Right lobe of liver (tissue), 6 donors: ENCODE data around the gene TUBB8. TPM values are rescaled to one million over a fixed set of nuclear protein-coding genes. Genes with fewer than 3 reads are reported as not detected.
"Not testable (repeated sequence)": the region's sequence is repeated elsewhere in the genome, so short reads cannot be mapped to it uniquely, and the experiment has no call there.

Experiments used
- ATAC-seq, 4 donors: fragments of 200-7000 bp; cut with Tn5 transposase; one replicate each; pipeline ENCODE4 v1.9.1; 2020; ENCODE audit warnings: mild to moderate bottlenecking in 4 of 4, moderate library complexity in 4 of 4
- DNase-seq, 3 donors: peaks; one replicate each; pipeline ENCODE4 v3.0.0-alpha.2; 2020
- H3K27ac ChIP-seq, 3 donors: fragments of 200-600 bp; one replicate each; pipeline ENCODE4 v1.8.0; 2022
- H3K27me3 ChIP-seq, 2 donors: fragments of 200-600 bp; one replicate each; pipeline ENCODE4 v1.8.0; 2022
- H3K36me3 ChIP-seq, 4 donors: fragments of 200-600 bp; sonication (generic) in 1 of 4; one replicate each; pipeline versions ENCODE4 v1.5.1 to v1.8.0; 2017 to 2022; ENCODE audit warnings: control low read depth in 1 of 4
- H3K4me1 ChIP-seq, 4 donors: fragments of 200-600 bp; sonication (generic) in 1 of 4; one replicate each; pipeline versions ENCODE4 v1.5.1 to v1.8.0; 2017 to 2022; ENCODE audit warnings: control low read depth in 1 of 4
- H3K4me3 ChIP-seq, 3 donors: fragments of 200-600 bp; one replicate each; pipeline ENCODE4 v1.8.0; 2022
- H3K9me3 ChIP-seq, 4 donors: fragments of 200-600 bp; sonication (generic) in 1 of 4; one replicate each; pipeline versions ENCODE4 v1.5.1 to v1.8.0; 2017 to 2022; ENCODE audit warnings: control low read depth in 1 of 4
- CTCF ChIP-seq, 4 donors: fragments of 200-600 bp in 3 of 4; fragments of 450-650 bp in 1 of 4; IDR thresholded peaks; one replicate each; pipeline versions ENCODE4 v1.5.1 to v1.8.0; 2016 to 2022; ENCODE audit warnings: antibody characterized with exemption in 4 of 4, mild to moderate bottlenecking in 2 of 4
- WGBS: methylation state at CpG from one replicate; pipeline ENCODE4 v1.1.6; 2018; ENCODE audit warnings: low coverage, low lambda C conversion rate; ENCODE audit not compliant: insufficient coverage; ENCODE audit errors: missing lambda C conversion rate; 5-methylcytosine and 5-hydroxymethylcytosine counted together
- intact Hi-C, 2 donors: fragments of 100-400 bp; cut with DNase I; formaldehyde crosslinking; loops; one replicate each; pipeline versions ENCODE4 v1.11.2 to v1.14.1; 2022
- total RNA-seq, 6 experiments: library from RNA; depleted of rRNA in 2 of 6; stranded (reverse); fragments of >200 nt in 2 of 6; fragmentation: NEBNext Ultra II Directional in 3 of 6; extraction: Animal tissue kit (Norgen Biotek cat#: 25700) in 3 of 6; gene quantifications; one replicate each; pipeline versions ENCODE4 v1.1.0 to v1.2.4, GENCODE V29; 2016 to 2023
- donor health status: DM: no; HTN: yes; CAD: no.
- donor health status: DM: no; HTN: no; CAD: no.
- donor health status: DM: no; HTN: no; CAD: no.
- donor health status: DM: no; HTN: yes; CAD: no.
- donor health status: DM: no; HTN: yes; CAD: no.

Gene TUBB8
- total RNA-seq, 6 experiments from 2014 or later, result not detected

DNA sequence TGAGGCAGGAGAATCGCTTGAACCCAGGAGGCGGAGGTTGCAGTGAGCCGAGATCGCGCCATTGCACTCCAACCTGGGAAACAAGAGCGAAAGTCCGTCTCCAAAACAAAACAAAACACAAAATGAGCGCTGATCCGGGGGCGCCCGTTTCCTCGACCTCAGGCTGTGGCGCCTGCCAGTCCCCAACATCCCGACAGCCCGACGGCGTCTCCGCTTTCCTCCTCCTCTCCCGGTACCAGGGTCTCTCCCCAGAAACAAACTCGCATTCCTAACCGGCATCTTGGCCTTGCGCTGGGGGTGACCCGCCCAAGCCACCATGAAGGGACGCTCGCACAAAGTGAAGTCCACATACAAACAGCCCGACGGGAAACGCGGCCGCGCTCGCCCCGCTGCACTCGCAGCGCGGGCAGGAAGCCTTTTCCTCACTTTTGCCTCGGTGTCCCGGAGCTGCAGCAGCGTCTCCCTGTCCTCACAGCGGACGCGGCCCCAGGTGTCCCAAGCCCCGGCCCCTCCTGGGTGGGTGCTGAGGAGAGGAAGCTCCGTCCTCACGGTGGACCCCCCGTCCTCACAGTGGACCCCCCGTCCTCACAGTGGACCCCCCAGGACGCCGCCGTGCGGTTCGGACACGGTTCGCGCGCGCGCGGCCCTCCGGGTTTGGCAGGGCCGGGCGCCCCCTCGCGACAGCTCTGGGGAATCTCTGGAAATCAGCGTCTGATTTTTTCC, 24.6 kb upstream of the TUBB8 start:
- 12% methylated on average over 37 of the region's 65 CpGs for WGBS
- peak; percentile 69 to 73 (median 71) for ATAC-seq
- H3K27me3 ChIP-seq, H3K36me3 ChIP-seq, H3K4me1 ChIP-seq, intact Hi-C loops, H3K9me3 ChIP-seq, H3K27ac ChIP-seq: not testable (repeated sequence)
- peak overlapping the region; percentile 43 to 53 (median 43) for H3K4me3 ChIP-seq
- DNase-seq, result peak in 1 of 3 donors; percentile 63
- TF ChIP-seq CTCF (IDR thresholded peaks at IDR 0.05), result peak; percentile 42 to 54 (median 54)

DNA sequence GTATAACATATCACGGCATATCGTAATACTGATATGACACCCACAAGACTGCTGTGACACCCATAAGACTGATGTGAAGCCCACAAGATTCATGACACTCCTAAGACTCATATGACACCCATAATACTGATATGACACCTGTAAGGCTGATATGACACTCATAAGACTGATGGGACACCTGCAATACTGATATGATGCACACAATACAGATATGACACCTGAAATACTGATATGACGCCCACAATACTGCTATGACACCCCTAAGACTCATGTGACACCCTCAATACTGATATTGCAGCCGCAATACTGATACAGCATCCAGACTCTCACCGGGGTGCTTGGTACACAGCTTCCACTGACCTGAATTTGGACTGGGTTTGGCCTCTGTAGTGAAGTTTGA, 19.1 kb upstream of the TUBB8 start:
- H3K36me3 ChIP-seq, H3K27me3 ChIP-seq, H3K27ac ChIP-seq, DNase-seq, H3K9me3 ChIP-seq, H3K4me1 ChIP-seq, ATAC-seq, intact Hi-C loops, H3K4me3 ChIP-seq: not testable (repeated sequence)
- WGBS, result 72% methylated on average over 5 of the region's 5 CpGs

GRCh38 chr10:49926-50325, 830 bp upstream of the TUBB8 start:
- H3K27ac ChIP-seq, H3K36me3 ChIP-seq, DNase-seq, intact Hi-C loops, ATAC-seq, H3K4me1 ChIP-seq, H3K27me3 ChIP-seq, H3K9me3 ChIP-seq, H3K4me3 ChIP-seq: not testable (repeated sequence)
- WGBS, result 59% methylated on average over 2 of the region's 2 CpGs

GRCh38 chr10:47864-48263, 1.2 kb downstream of the TUBB8 start:
- WGBS, result 78% methylated on average over 4 of the region's 16 CpGs
- H3K4me1 ChIP-seq, H3K4me3 ChIP-seq, intact Hi-C loops, H3K36me3 ChIP-seq, DNase-seq, H3K27ac ChIP-seq, H3K9me3 ChIP-seq, H3K27me3 ChIP-seq, ATAC-seq: not testable (repeated sequence)

GRCh38 chr10:13315-13635, 35.8 kb downstream of the TUBB8 start:
- no CpG with 5 or more reads among the region's 2 CpGs for WGBS
- H3K9me3 ChIP-seq, H3K4me3 ChIP-seq, H3K4me1 ChIP-seq, intact Hi-C loops, H3K36me3 ChIP-seq, DNase-seq, H3K27ac ChIP-seq, H3K27me3 ChIP-seq: not testable (repeated sequence)
- ATAC-seq, result peak in 3 of 4 donors; percentile 23 to 45 (median 33)

- intact Hi-C loops, H3K27ac ChIP-seq, H3K36me3 ChIP-seq, H3K9me3 ChIP-seq, H3K27me3 ChIP-seq, DNase-seq, H3K4me3 ChIP-seq, H3K4me1 ChIP-seq: not testable (repeated sequence)
- WGBS, result no CpG with 5 or more reads among the region's 15 CpGs
- ATAC-seq, result peak in 3 of 4 donors; percentile 31 to 58 (median 50)
Observed at GRCh38 chr10:12444-13314, 36.4 kb downstream of the TUBB8 start.

DNA sequence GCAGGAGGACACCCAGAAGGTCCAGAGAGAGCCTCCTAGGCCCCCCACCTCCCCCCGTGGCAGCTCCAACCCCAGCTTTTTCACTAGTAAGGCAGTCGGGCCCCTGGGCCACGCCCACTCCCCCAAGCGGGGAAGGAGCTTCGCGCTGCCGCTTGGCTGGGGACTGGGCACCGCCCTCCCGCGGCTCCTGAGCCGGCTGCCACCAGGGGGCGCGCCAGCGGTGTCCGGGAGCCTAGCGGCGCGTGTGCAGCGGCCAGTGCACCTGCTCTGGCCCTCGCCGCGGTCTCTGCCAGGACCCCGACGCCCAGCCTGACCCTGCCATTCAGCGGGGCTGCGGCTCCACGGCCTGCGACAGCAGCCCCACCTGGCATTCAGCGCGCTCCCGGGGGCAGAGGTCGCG, 37.8 kb downstream of the TUBB8 start:
- DNase-seq (peak in 2 of 3 donors; percentile 19 to 47), ATAC-seq (peak in 2 of 4 donors; percentile 36 to 39)
- H3K4me3 ChIP-seq, H3K27me3 ChIP-seq, H3K36me3 ChIP-seq, H3K4me1 ChIP-seq, intact Hi-C loops, H3K27ac ChIP-seq, H3K9me3 ChIP-seq: not testable (repeated sequence)
- WGBS, result 30% methylated on average over 4 of the region's 33 CpGs

DNA sequence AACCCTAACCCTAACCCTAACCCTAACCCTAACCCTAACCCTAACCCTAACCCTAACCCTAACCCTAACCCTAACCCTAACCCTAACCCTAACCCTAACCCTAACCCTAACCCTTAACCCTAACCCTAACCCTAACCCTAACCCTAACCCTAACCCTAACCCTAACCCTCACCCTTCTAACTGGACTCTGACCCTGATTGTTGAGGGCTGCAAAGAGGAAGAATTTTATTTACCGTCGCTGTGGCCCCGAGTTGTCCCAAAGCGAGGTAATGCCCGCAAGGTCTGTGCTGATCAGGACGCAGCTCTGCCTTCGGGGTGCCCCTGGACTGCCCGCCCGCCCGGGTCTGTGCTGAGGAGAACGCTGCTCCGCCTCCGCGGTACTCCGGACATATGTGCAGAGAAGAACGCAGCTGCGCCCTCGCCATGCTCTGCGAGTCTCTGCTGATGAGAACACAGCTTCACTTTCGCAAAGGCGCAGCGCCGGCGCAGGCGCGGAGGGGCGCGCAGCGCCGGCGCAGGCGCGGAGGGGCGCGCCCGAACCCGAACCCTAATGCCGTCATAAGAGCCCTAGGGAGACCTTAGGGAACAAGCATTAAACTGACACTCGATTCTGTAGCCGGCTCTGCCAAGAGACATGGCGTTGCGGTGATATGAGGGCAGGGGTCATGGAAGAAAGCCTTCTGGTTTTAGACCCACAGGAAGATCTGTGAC, 38.7 kb downstream of the TUBB8 start:
- DNase-seq, intact Hi-C loops: not testable (repeated sequence)
- WGBS, result no CpG with 5 or more reads among the region's 42 CpGs

More for the DNA sequence above, 38.7 kb downstream of the TUBB8 start:
- ATAC-seq, result peak in 1 of 4 donors; percentile 25
- H3K27me3 ChIP-seq, H3K4me3 ChIP-seq, H3K36me3 ChIP-seq, H3K27ac ChIP-seq, H3K4me1 ChIP-seq, H3K9me3 ChIP-seq: not testable (repeated sequence)
